Thyroid gland (tissue), 4 donors: ENCODE measurements around the gene CD9.

Experiments used
- CTCF ChIP-seq, 6 experiments: fragments of 200-600 bp in 3 of 6; fragments of 450-650 bp in 3 of 6; sonication (generic) in 3 of 6; IDR thresholded peaks; one replicate each; pipeline ENCODE4 v1.5.1; 2016 to 2019; ENCODE audit warnings: antibody characterized with exemption in 6 of 6, mild to moderate bottlenecking in 2 of 6, inconsistent platforms in 1 of 6, moderate library complexity in 1 of 6
- POLR2A ChIP-seq, 2 donors: fragments of 450-650 bp; IDR thresholded peaks; one replicate each; pipeline ENCODE4 v1.6.1; 2017; ENCODE audit warnings: antibody characterized with exemption in 2 of 2, mild to moderate bottlenecking in 2 of 2, moderate library complexity in 1 of 2

GRCh38 chr12:6263931-6264330, 63.7 kb downstream of the CD9 start:
- TF ChIP-seq CTCF (IDR thresholded peaks at IDR 0.05) (no peak), POLR2A (IDR thresholded peaks at IDR 0.05) (no peak)
